ENCODE data around the gene ASB13. TPM values are rescaled to one million over a fixed set of nuclear protein-coding genes. Genes with fewer than 3 reads are reported as not detected.

Gene ASB13
- total and polyA plus RNA-seq, 10 of the 15 experiments (the other 5 are each of a cell fraction or from before 2014, with no cell fraction given): 0.02 to 0.59 (median 0.10) TPM; not detected in 2

GRCh38 chr10:5603848-5604170 lies 62.6 kb downstream of the ASB13 start:
- H3K36me3 ChIP-seq (ENCODE audit: control insufficient read depth in 2 of 2, insufficient read depth in 2 of 2, low read length in 1 of 2): no peaks in the 10 kb centered on the region
- H3K4me3 ChIP-seq: no peak overlapping the region
- ATAC-seq (no peak), FAIRE-seq (no peak), DNase-seq (ENCODE audit: low read depth, low spot score) (no peak)
- BruUV-seq (replicated peaks): no TSS peak
- no peak overlapping the region for H3K27ac ChIP-seq (ENCODE audit: control insufficient read depth, insufficient read depth)
- SMC1A ChIA-PET (ENCODE audit: uncharacterized antibody, unreplicated experiment): no interaction called here
- no peak overlapping the region for H2AFZ ChIP-seq (ENCODE audit: control insufficient read depth, low read depth, low read length)
- no peak overlapping the region for H3K4me2 ChIP-seq (ENCODE audit: control insufficient read depth, insufficient read depth)
- 73% methylated on average over 13 of the region's 13 CpGs for WGBS (ENCODE audit: insufficient coverage, insufficient replicate concordance, low lambda C conversion rate, missing lambda C conversion rate)
- H3K9ac ChIP-seq (ENCODE audit: control insufficient read depth, insufficient read depth, low read length): no peak overlapping the region
- H3K4me1 ChIP-seq (ENCODE audit: control insufficient read depth, insufficient read depth, low read length): no peaks in the 10 kb centered on the region
- RAD21 ChIA-PET (ENCODE audit: unreplicated experiment): no interaction called here
- no peaks in the 10 kb centered on the region; the same call in 2 of the 3 replicates for H3K9me3 ChIP-seq (replicated peaks; ENCODE audit: control insufficient read depth, insufficient read depth, low read length)
- intact Hi-C loops (cut with micrococcal nuclease; ENCODE audit: unreplicated experiment): no loop called here
- H3K79me2 ChIP-seq (ENCODE audit: control insufficient read depth, insufficient read depth, low read length): no peaks in the 10 kb centered on the region
- H3K27me3 ChIP-seq (replicated peaks in 1 of 2; ENCODE audit: control insufficient read depth in 2 of 2, insufficient read depth in 2 of 2, low read length in 1 of 2): peaks cover 0 to 2% of the 10 kb centered on the region in 2 experiments; a peak in 2 of 4 replicates
- POLR2A ChIA-PET: no interaction called here
- CTCF ChIA-PET: no interaction called here
- in situ Hi-C loops (cut with MboI): no loop called here
- no peaks in the 10 kb centered on the region for H4K20me1 ChIP-seq (ENCODE audit: control insufficient read depth, insufficient read depth)
- TF ChIP-seq ZBTB11 (CRISPR knock-in tag; IDR thresholded peaks at IDR 0.05): no peak
- no peak for TF ChIP-seq EZH2 (IDR thresholded peaks at IDR 0.05; ENCODE audit: borderline replicate concordance, control insufficient read depth, low read depth, low read length)
- no peak for TF ChIP-seq MLLT1 (IDR thresholded peaks at IDR 0.05)
- TF ChIP-seq MEF2B (IDR thresholded peaks at IDR 0.05; ENCODE audit: partially characterized antibody, poor library complexity, severe bottlenecking): no peak
- no peak for TF ChIP-seq ZNF592 (IDR thresholded peaks at IDR 0.05)
- no peak for TF ChIP-seq HDGF (IDR thresholded peaks at IDR 0.05)
- TF ChIP-seq SUZ12 (IDR thresholded peaks at IDR 0.05; ENCODE audit: unreplicated experiment): no peak
- TF ChIP-seq PRDM15 (CRISPR knock-in tag; IDR thresholded peaks at IDR 0.05): no peak
- TF ChIP-seq CBFB (IDR thresholded peaks at IDR 0.05; ENCODE audit: low read depth): no peak
